ENCODE measurements around the gene OR2H2.

DNA sequence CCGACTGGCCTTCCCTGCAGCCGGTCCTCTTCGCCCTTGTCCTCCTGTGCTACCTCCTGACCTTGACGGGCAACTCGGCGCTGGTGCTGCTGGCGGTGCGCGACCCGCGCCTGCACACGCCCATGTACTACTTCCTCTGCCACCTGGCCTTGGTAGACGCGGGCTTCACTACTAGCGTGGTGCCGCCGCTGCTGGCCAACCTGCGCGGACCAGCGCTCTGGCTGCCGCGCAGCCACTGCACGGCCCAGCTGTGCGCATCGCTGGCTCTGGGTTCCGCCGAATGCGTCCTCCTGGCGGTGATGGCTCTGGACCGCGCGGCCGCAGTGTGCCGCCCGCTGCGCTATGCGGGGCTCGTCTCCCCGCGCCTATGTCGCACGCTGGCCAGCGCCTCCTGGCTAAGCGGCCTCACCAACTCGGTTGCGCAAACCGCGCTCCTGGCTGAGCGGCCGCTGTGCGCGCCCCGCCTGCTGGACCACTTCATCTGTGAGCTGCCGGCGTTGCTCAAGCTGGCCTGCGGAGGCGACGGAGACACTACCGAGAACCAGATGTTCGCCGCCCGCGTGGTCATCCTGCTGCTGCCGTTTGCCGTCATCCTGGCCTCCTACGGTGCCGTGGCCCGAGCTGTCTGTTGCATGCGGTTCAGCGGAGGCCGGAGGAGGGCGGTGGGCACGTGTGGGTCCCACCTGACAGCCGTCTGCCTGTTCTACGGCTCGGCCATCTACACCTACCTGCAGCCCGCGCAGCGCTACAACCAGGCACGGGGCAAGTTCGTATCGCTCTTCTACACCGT lies 31.5 kb upstream of the OR2H2 start:
- TF ChIP-seq, protein P1, sequence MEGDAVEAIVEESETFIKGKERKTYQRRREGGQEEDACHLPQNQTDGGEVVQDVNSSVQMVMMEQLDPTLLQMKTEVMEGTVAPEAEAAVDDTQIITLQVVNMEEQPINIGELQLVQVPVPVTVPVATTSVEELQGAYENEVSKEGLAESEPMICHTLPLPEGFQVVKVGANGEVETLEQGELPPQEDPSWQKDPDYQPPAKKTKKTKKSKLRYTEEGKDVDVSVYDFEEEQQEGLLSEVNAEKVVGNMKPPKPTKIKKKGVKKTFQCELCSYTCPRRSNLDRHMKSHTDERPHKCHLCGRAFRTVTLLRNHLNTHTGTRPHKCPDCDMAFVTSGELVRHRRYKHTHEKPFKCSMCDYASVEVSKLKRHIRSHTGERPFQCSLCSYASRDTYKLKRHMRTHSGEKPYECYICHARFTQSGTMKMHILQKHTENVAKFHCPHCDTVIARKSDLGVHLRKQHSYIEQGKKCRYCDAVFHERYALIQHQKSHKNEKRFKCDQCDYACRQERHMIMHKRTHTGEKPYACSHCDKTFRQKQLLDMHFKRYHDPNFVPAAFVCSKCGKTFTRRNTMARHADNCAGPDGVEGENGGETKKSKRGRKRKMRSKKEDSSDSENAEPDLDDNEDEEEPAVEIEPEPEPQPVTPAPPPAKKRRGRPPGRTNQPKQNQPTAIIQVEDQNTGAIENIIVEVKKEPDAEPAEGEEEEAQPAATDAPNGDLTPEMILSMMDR (IDR thresholded peaks at IDR 0.05), result no peak
- no peak for TF ChIP-seq POLR2A (IDR thresholded peaks at IDR 0.05)

Measured in testis (tissue), 2 donors.